T-cell (primary cell): Measurements from ENCODE around the gene KIF22. TPM values are rescaled to one million over a fixed set of nuclear protein-coding genes. Genes with fewer than 3 reads are reported as not detected.
A peak's percentile ranks its signal among the peaks of the same experiment; 100 is the strongest.

Experiments
- ATAC-seq, 4 experiments: fragments of 200-7000 bp in 3 of 4; fragments of 150-1000 bp in 1 of 4; cut with Tn5 transposase; replicated peaks in 1 of 4; 1 replicate in 3 of 4; 2 replicates in 1 of 4; pipeline ENCODE4 v1.10.0; 2021; ENCODE audit warnings: moderate library complexity in 3 of 4, mild to moderate bottlenecking in 2 of 4, moderate number of reproducible peaks in 1 of 4
- CTCF ChIA-PET, 2 donors: fragments of 300-600 bp; sonication (Branson Sonifier 250); formaldehyde crosslinking; loops; one replicate each; lab custom pipeline; 2022; ENCODE audit warnings: antibody characterized with exemption in 2 of 2; lab: Charles Lee
- POLR2A ChIA-PET, 2 donors: fragments of 300-600 bp; sonication (Branson Sonifier 250); formaldehyde crosslinking; loops; one replicate each; lab custom pipeline; 2022; ENCODE audit warnings: antibody characterized with exemption in 2 of 2; lab: Charles Lee
- DNase-seq, 35 experiments: peaks; one replicate each; pipeline versions ENCODE4 v3.0.0 to v3.0.0-alpha.2; 2013 to 2023
- H3K27ac ChIP-seq: one replicate; pipeline ENCODE4 v1.5.1; 2013; ENCODE audit warnings: low read length
- H3K27me3 ChIP-seq, 2 experiments: replicated peaks in 1 of 2; 1 replicate in 1 of 2; 2 replicates in 1 of 2; pipeline versions ENCODE4 v1.6.1 to v1.7.0; 2013; ENCODE audit warnings: low read length in 1 of 2, mixed read lengths in 1 of 2; ENCODE audit not compliant: control insufficient read depth in 2 of 2, insufficient read depth in 2 of 2; ENCODE audit errors: extremely low read depth in 1 of 2
- H3K36me3 ChIP-seq, 2 donors: 1 replicate in 1 of 2; 2 replicates in 1 of 2; pipeline versions ENCODE4 v1.6.1 to v1.7.0; 2013; ENCODE audit warnings: low read length in 1 of 2; ENCODE audit not compliant: control insufficient read depth in 2 of 2, insufficient read depth in 1 of 2; ENCODE audit errors: extremely low read depth in 1 of 2
- H3K4me1 ChIP-seq, 2 experiments: 1 replicate in 1 of 2; 2 replicates in 1 of 2; pipeline versions ENCODE4 v1.6.1 to v1.7.0; 2013; ENCODE audit warnings: low read length in 2 of 2, mixed read lengths in 1 of 2; ENCODE audit not compliant: insufficient read depth in 2 of 2, control insufficient read depth in 1 of 2; ENCODE audit errors: extremely low read depth in 1 of 2
- H3K4me3 ChIP-seq, 2 donors: 1 replicate in 1 of 2; 2 replicates in 1 of 2; pipeline versions ENCODE4 v1.5.1 to v1.7.0; 2013; ENCODE audit warnings: mild to moderate bottlenecking in 2 of 2, low read length in 1 of 2, moderate library complexity in 1 of 2; ENCODE audit not compliant: control insufficient read depth in 1 of 2; ENCODE audit errors: extremely low read depth in 1 of 2
- H3K9me3 ChIP-seq: 2 replicates; pipeline ENCODE4 v1.7.0; 2013
- H3K27ac Mint-ChIP-seq, 2 donors: one replicate each; pipeline ENCODE4 v1.8.0; 2020 to 2021; ENCODE audit warnings: mild to moderate bottlenecking in 2 of 2, mixed read lengths in 2 of 2
- H3K27me3 Mint-ChIP-seq, 2 donors: one replicate each; pipeline ENCODE4 v1.8.0; 2021 to 2022; ENCODE audit warnings: mixed read lengths in 2 of 2
- H3K36me3 Mint-ChIP-seq: one replicate; pipeline ENCODE4 v1.8.0; 2021; ENCODE audit warnings: mixed read lengths
- H3K4me1 Mint-ChIP-seq, 3 donors: one replicate each; pipeline ENCODE4 v1.8.0; 2020 to 2022; ENCODE audit warnings: mixed read lengths in 3 of 3, mild to moderate bottlenecking in 1 of 3
- H3K4me3 Mint-ChIP-seq, 3 donors: one replicate each; pipeline ENCODE4 v1.8.0; 2020 to 2022; ENCODE audit warnings: mild to moderate bottlenecking in 3 of 3, mixed read lengths in 3 of 3, moderate library complexity in 3 of 3
- H3K9me3 Mint-ChIP-seq, 3 donors: one replicate each; pipeline ENCODE4 v1.8.0; 2020 to 2022; ENCODE audit warnings: mixed read lengths in 3 of 3
- WGBS: methylation state at CpG from one replicate; pipeline ENCODE4 v1.1.5; 2013; ENCODE audit warnings: missing lambda C conversion rate; ENCODE audit not compliant: insufficient coverage; 5-methylcytosine and 5-hydroxymethylcytosine counted together
- total RNA-seq, 35 experiments: library from RNA in 6 of 35; stranded (reverse) in 6 of 35; fragments of 120-200 nt in 1 of 35; gene quantifications; one replicate each; pipeline versions ENCODE4 v1.2.1 to v1.2.4 and lab custom pipeline; 2013 to 2026

KIF22 gene
- total RNA-seq, 5 donors from 2014 or later (not counting 1 experiment from before 2014, with no cell fraction given) = 84.1 to 95.2 (median 84.9) TPM

- H3K4me1 ChIP-seq = peaks cover 0 to under 1% of the 10 kb centered on the region in 2 experiments
- DNase-seq (no peak), ATAC-seq (no peak)
- CTCF ChIA-PET = interaction anchor here in 1 of 2 donors (0.7 kb wide), 2 partner anchors 15 to 66 kb away, joined by 3 read pairs; no protein-coding TSS in a partner anchor
- H3K27me3 ChIP-seq = no peaks in the 10 kb centered on the region
- POLR2A ChIA-PET = no interaction called here
- Mint-ChIP-seq H3K4me1 (peaks cover 0 to 5% (median 4%) of the 10 kb centered on the region in 3 donors), H3K27me3 (no peaks in the 10 kb centered on the region), H3K9me3 (no peaks in the 10 kb centered on the region), H3K36me3 (peaks cover 43% of the 10 kb centered on the region), H3K4me3 (no peak overlapping the region), H3K27ac (no peak overlapping the region)
- WGBS = 96% methylated on average over 5 of the region's 15 CpGs
- no peaks in the 10 kb centered on the region for H3K9me3 ChIP-seq
- H3K36me3 ChIP-seq = peaks cover 20 to 88% of the 10 kb centered on the region in 2 donors
- no peak overlapping the region for H3K27ac ChIP-seq
- no peak overlapping the region for H3K4me3 ChIP-seq
Observed at GRCh38 chr16:29836623-29837022, 46.1 kb downstream of the KIF22 start.

GRCh38 chr16:29837841-29838240 lies 47.3 kb downstream of the KIF22 start:
- H3K27me3 ChIP-seq = no peaks in the 10 kb centered on the region
- Mint-ChIP-seq H3K27me3 (no peaks in the 10 kb centered on the region), H3K4me3 (no peak overlapping the region), H3K36me3 (peaks cover 36% of the 10 kb centered on the region), H3K27ac (peak overlapping the region in 1 of 2 donors; percentile 52), H3K4me1 (peaks cover 0 to 1% (median 0%) of the 10 kb centered on the region in 3 donors), H3K9me3 (no peaks in the 10 kb centered on the region)
- H3K27ac ChIP-seq = no peak overlapping the region
- WGBS = 100% methylated on average over 1 of the region's 5 CpGs
- POLR2A ChIA-PET = no interaction called here
- no peak overlapping the region for H3K4me3 ChIP-seq
- no peaks in the 10 kb centered on the region for H3K4me1 ChIP-seq
- H3K9me3 ChIP-seq = no peaks in the 10 kb centered on the region
- DNase-seq (no peak), ATAC-seq (no peak)
- CTCF ChIA-PET = no interaction called here
- H3K36me3 ChIP-seq = peaks cover 24 to 93% of the 10 kb centered on the region in 2 donors

- DNase-seq = no peak
- Mint-ChIP-seq H3K36me3 (peaks cover 36% of the 10 kb centered on the region), H3K4me3 (no peak overlapping the region), H3K9me3 (no peaks in the 10 kb centered on the region), H3K4me1 (peaks cover 0 to 2% (median 1%) of the 10 kb centered on the region in 3 donors), H3K27ac (no peak overlapping the region), H3K27me3 (no peaks in the 10 kb centered on the region)
- H3K9me3 ChIP-seq = no peaks in the 10 kb centered on the region
- no peak overlapping the region for H3K27ac ChIP-seq
- ATAC-seq = no peak
- POLR2A ChIA-PET = interaction anchor here in 1 of 2 donors (0.6 to 0.7 kb wide), 2 partner anchors 117 to 931 kb away, joined by 5 to 6 read pairs; no protein-coding TSS in a partner anchor
- H3K4me3 ChIP-seq = no peak overlapping the region
- H3K27me3 ChIP-seq = no peaks in the 10 kb centered on the region
- WGBS = 100% methylated on average over 1 of the region's 6 CpGs
- H3K36me3 ChIP-seq = peaks cover 28 to 90% of the 10 kb centered on the region in 2 donors
- CTCF ChIA-PET = no interaction called here
- no peaks in the 10 kb centered on the region for H3K4me1 ChIP-seq
Observed at GRCh38 chr16:29839822-29840221, 49.3 kb downstream of the KIF22 start.

GRCh38 chr16:29840240-29840639 lies 49.7 kb downstream of the KIF22 start:
- Mint-ChIP-seq H3K27ac (no peak overlapping the region), H3K4me3 (no peak overlapping the region)
- CTCF ChIA-PET = no interaction called here

GRCh38 chr16:29841631-29842030 lies 51.1 kb downstream of the KIF22 start:
- WGBS = 100% methylated on average over 16 of the region's 23 CpGs
- no peak overlapping the region for H3K27ac ChIP-seq
- H3K36me3 ChIP-seq = peaks cover 34 to 91% of the 10 kb centered on the region in 2 donors
- POLR2A ChIA-PET = interaction anchor here in 1 of 2 donors (0.6 kb wide), 1 partner anchor 868 kb away, joined by 6 read pairs; no protein-coding TSS in a partner anchor
- H3K27ac Mint-ChIP-seq = peak overlapping the region in 1 of 2 donors; percentile 22
- ATAC-seq = no peak
- no peak overlapping the region for H3K4me3 Mint-ChIP-seq
- H3K4me3 ChIP-seq = no peak overlapping the region
- CTCF ChIA-PET = interaction anchor here in 1 of 2 donors (0.5 kb wide), 2 partner anchors 9 to 129 kb away, joined by 3 to 4 read pairs; no protein-coding TSS in a partner anchor
- H3K4me1 Mint-ChIP-seq = peaks cover 0 to 2% (median 1%) of the 10 kb centered on the region in 3 donors
- H3K4me1 ChIP-seq = no peaks in the 10 kb centered on the region
- H3K9me3 ChIP-seq = no peaks in the 10 kb centered on the region
- no peaks in the 10 kb centered on the region for H3K27me3 Mint-ChIP-seq
- H3K36me3 Mint-ChIP-seq = peaks cover 39% of the 10 kb centered on the region
- H3K9me3 Mint-ChIP-seq = no peaks in the 10 kb centered on the region
- DNase-seq = no peak
- no peaks in the 10 kb centered on the region for H3K27me3 ChIP-seq

More at GRCh38 chr16:29840240-29840639, 49.7 kb downstream of the KIF22 start:
- peaks cover 28 to 90% of the 10 kb centered on the region in 2 donors for H3K36me3 ChIP-seq
- H3K27ac ChIP-seq = no peak overlapping the region
- Mint-ChIP-seq H3K36me3 (peaks cover 38% of the 10 kb centered on the region), H3K4me1 (peaks cover 0 to 2% (median 1%) of the 10 kb centered on the region in 3 donors), H3K9me3 (no peaks in the 10 kb centered on the region), H3K27me3 (no peaks in the 10 kb centered on the region)
- no peaks in the 10 kb centered on the region for H3K4me1 ChIP-seq
- no peak overlapping the region for H3K4me3 ChIP-seq
- H3K9me3 ChIP-seq = no peaks in the 10 kb centered on the region
- ATAC-seq (no peak), DNase-seq (no peak)
- over 99% methylated on average over 9 of the region's 10 CpGs for WGBS
- no peaks in the 10 kb centered on the region for H3K27me3 ChIP-seq
- POLR2A ChIA-PET = interaction anchor here in 1 of 2 donors (0.7 kb wide), 1 partner anchor 117 kb away, joined by 6 read pairs; no protein-coding TSS in a partner anchor

DNA sequence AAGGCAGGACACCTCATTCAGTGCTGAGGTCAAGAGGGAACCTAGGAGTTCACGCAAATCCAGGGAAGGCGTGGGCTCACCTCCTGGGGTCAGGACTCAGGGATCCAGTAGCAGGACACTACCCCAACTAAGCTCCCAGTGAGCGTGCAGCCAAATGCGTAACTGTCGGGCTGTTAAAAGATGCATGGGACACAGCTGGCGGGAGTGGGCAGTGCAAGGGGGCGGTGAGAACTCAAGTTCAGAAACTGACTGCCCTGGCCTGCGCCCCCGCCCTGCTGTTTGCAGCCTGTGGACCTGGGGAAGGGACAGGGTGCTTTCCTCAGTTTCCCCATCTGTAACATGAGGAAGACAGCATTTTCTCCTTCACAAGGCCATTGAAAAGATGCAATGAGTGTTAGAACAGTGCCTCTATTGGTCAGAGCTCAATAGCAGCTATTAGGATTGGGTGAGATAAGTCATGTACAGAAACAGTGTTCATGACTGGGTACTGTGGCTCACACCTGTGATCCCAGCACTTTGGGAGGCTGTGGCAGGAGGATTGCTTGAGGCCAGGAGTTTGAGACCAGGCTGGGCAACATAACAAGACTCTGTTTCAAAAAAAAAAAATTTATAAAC lies 52.3 kb downstream of the KIF22 start:
- no peaks in the 10 kb centered on the region for H3K9me3 ChIP-seq
- peak overlapping the region; percentile 65 to 76 for H3K27ac Mint-ChIP-seq
- no peak overlapping the region for H3K4me3 Mint-ChIP-seq
- H3K36me3 Mint-ChIP-seq = peaks cover 36% of the 10 kb centered on the region
- no peaks in the 10 kb centered on the region for H3K9me3 Mint-ChIP-seq
- H3K36me3 ChIP-seq = peaks cover 38 to 92% of the 10 kb centered on the region in 2 donors
- no peak overlapping the region for H3K27ac ChIP-seq
- H3K27me3 Mint-ChIP-seq = no peaks in the 10 kb centered on the region
- ATAC-seq = no peak
- 96% methylated on average over 6 of the region's 9 CpGs for WGBS
- POLR2A ChIA-PET = interaction anchor here in 1 of 2 donors (0.6 kb wide), 1 partner anchor 875 kb away, joined by 3 read pairs; no protein-coding TSS in a partner anchor
- CTCF ChIA-PET = interaction anchor here in 1 of 2 donors (0.6 kb wide), 1 partner anchor 44 kb away, joined by 4 read pairs; no protein-coding TSS in a partner anchor
- H3K4me1 ChIP-seq = no peaks in the 10 kb centered on the region
- peaks cover 0 to 3% (median 2%) of the 10 kb centered on the region in 3 donors for H3K4me1 Mint-ChIP-seq
- H3K27me3 ChIP-seq = no peaks in the 10 kb centered on the region
- no peak overlapping the region for H3K4me3 ChIP-seq
- DNase-seq = no peak
